Measurements from ENCODE around the gene SPI1.

The SPI1 gene

GRCh38 chr11:47409440-47410369 lies 31.4 kb upstream of the SPI1 start:
- no peaks in the 10 kb centered on the region for H3K9me3 Mint-ChIP-seq
- ATAC-seq (no peak), DNase-seq (ENCODE audit: low spot score in 2 of 2) (peak in 1 of 2 donors; percentile 51)
- peaks cover 34% of the 10 kb centered on the region for H3K4me1 Mint-ChIP-seq
- peak overlapping the region; percentile 97 for H3K4me3 Mint-ChIP-seq
- H3K36me3 Mint-ChIP-seq, result peaks cover 26% of the 10 kb centered on the region
- peak overlapping the region; percentile 97 for H3K27ac Mint-ChIP-seq

- Mint-ChIP-seq H3K36me3 (peaks cover 19% of the 10 kb centered on the region), H3K27ac (peak overlapping the region; percentile 97), H3K4me1 (peaks cover 29% of the 10 kb centered on the region), H3K4me3 (peak overlapping the region; percentile 97), H3K9me3 (no peaks in the 10 kb centered on the region)
- DNase-seq (ENCODE audit: low spot score in 2 of 2), result peak in 1 of 2 donors; percentile 73
- ATAC-seq, result no peak
Observed at GRCh38 chr11:47408598-47409439, 30.5 kb upstream of the SPI1 start.

DNA sequence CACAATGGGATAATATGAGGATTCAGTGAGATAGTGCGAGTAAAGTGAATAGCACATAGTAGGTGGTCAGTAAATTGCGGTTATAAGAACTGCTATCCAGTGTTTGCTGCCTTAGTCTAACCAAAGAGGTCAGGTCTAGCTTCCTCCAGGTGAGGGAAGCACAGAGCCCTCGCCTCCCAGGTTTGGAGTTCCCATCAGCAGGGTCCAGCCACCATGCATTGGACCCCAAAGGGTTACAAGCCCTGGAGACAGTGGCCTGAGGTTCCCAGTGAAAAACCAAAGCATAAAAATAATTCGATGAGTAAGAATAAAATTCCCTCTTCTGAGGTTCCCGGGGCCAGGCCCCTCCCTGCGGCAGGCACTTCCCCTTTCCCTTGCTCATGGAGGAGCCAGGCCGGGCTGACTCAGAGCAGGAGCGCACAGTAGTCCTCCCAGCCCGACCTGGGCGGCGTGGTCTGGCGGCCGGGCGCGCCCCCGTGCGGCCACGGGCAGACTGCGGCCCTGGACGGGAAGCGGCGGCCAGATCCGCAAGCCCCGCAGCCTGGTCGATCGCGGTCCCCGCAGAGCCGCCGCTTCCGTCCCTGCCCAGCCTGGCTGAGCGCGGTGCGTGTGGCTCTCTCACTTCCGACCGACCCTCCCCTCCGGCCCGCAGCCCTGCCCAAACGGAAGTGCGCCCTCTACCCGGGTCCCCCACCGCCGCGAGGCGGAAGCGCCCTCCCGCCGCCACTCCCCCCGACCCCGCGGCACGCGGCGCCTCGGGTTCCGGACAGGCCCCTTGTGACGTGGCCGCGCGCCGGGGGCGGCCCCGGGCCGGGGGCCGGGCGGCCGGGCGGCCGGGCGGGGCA lies 29.6 kb upstream of the SPI1 start, which contains the start of gene SLC39A13:
TSS of gene SLC39A13 (plus strand) at position 845 of the 845 bp plus-strand sequence. CDS start 1,505 bp downstream, outside the sequence.
- H3K27ac Mint-ChIP-seq, result peak within 1 kb of the TSS; percentile 97
- DNase-seq (ENCODE audit: low spot score in 2 of 2) (peak; percentile 98 to 99), ATAC-seq (peak; percentile 90)
- H3K9me3 Mint-ChIP-seq, result no peaks in the 10 kb centered on the region
- peak within 1 kb of the TSS; percentile 97 for H3K4me3 Mint-ChIP-seq
- H3K36me3 Mint-ChIP-seq, result peaks cover 11% of the 10 kb centered on the region
- H3K4me1 Mint-ChIP-seq, result peaks cover 24% of the 10 kb centered on the region

- H3K36me3 Mint-ChIP-seq, result peaks cover 10% of the 10 kb centered on the region
- no peak for ATAC-seq
- H3K9me3 Mint-ChIP-seq, result no peaks in the 10 kb centered on the region
- H3K27ac Mint-ChIP-seq, result peak overlapping the region; percentile 97
- peak overlapping the region; percentile 97 for H3K4me3 Mint-ChIP-seq
- peaks cover 24% of the 10 kb centered on the region for H3K4me1 Mint-ChIP-seq
- DNase-seq (ENCODE audit: low spot score in 2 of 2), result peak in 1 of 2 donors; percentile 54
Observed at GRCh38 chr11:47406896-47407745, 28.8 kb upstream of the SPI1 start.

DNA sequence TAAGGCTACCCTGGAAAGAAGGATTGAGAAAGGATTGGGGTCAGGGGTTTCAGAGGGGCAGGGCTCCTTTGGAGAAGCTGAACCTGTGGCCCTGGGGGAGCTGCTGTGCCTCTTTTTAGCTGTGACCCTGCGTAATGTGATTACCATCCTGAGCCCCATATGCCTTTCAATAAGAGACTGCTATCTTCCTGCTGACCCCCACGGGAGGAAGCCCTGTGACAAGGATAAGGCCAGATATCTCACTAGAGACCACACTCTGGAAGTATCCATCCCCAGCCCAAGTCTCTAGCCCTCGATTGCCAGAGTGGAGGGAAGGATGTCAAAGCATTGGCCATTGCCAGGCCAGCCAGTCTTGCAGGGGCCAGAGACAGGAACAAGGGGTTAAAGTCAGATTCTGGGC lies 25.2 kb upstream of the SPI1 start:
- no peak overlapping the region for H3K4me3 Mint-ChIP-seq
- ATAC-seq (no peak), DNase-seq (ENCODE audit: low spot score in 2 of 2) (no peak)
- peak overlapping the region; percentile 21 for H3K27ac Mint-ChIP-seq
- no peaks in the 10 kb centered on the region for H3K9me3 Mint-ChIP-seq
- peaks cover under 1% of the 10 kb centered on the region for H3K36me3 Mint-ChIP-seq
- peaks cover 26% of the 10 kb centered on the region for H3K4me1 Mint-ChIP-seq

- Mint-ChIP-seq H3K9me3 (no peaks in the 10 kb centered on the region), H3K27ac (peak overlapping the region; percentile 21), H3K4me3 (no peak overlapping the region), H3K4me1 (peaks cover 26% of the 10 kb centered on the region), H3K36me3 (no peaks in the 10 kb centered on the region)
- no peak for ATAC-seq
- no peak for DNase-seq (ENCODE audit: low spot score in 2 of 2)
Observed at GRCh38 chr11:47403135-47403534, 24.8 kb upstream of the SPI1 start.

DNA sequence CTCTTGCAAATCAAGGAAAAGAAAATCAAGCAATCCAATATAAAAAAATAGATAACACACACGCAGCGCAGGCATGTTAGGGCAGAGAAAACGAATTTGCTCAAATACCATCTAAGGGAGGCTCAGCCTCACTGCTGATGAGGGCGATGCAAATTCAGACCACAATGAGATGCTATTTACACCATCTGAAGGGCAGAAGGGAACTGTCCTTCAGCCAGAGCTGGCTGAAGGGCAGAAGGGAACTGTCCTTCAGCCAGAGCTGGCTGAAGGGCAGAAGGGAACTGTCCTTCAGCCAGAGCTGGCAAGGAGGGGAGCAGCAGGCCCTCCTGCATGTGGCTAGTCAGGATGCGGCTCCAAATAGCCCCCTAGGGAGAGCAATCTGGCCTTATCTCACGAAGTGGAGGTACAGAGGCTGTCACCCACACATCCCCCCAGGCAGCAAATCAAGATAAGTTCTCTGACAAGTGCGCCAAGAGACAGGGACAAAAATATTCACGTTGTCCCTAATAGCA lies 22.5 kb upstream of the SPI1 start:
- Mint-ChIP-seq H3K4me1 (peaks cover 16% of the 10 kb centered on the region), H3K27ac (peak overlapping the region; percentile 94), H3K36me3 (no peaks in the 10 kb centered on the region), H3K4me3 (peak overlapping the region; percentile 68), H3K9me3 (no peaks in the 10 kb centered on the region)
- ATAC-seq (no peak), DNase-seq (ENCODE audit: low spot score in 2 of 2) (no peak)

DNA sequence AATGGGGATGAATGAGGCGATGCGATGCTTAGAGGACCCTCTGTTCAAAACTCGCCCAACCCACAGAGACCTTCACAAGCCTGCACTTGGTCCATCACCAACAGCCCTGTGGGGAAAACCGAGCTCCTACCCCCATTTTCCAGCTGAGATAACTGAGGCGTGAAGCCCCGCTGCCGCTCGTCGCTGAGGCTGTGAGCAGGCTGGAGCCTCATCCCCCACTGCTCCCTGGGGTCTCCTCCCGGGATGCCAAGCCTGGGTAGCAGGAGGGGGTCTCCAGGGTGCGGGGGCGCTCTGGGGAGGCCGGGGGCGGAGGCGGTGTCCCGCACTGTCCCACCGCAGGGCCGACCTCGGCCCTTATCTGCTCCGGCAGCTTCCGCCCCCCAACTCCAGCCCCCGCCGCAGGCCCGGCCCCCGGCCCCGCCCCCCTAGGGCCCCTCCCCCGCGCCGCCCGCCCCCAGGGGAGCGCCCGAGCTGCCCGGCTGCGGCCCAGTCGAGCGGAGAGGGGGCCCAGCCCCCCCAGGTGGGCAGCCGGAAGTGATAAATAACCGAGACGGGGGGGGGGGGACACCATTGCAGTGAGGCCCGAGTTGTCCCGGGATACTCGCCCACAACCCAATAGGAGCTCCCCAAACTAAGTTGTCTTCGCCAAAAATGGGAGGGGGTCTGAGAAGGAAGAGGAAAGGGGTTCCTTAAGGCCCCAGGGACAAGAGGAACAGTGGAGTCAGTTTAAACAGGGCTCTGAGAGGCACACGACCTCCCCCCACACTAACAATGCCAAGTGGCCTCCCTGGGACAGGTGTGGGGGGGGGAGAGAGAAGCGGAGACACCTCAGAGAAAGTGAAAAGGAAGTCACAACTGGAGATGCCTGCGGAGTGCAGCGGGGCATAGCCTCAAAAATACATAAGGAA lies 21.8 kb upstream of the SPI1 start:
- peak; percentile 71 for ATAC-seq
- peak in 1 of 2 donors; percentile 31 for DNase-seq (ENCODE audit: low spot score in 2 of 2)
- Mint-ChIP-seq H3K4me3 (peak overlapping the region; percentile 68), H3K36me3 (no peaks in the 10 kb centered on the region), H3K4me1 (peaks cover 23% of the 10 kb centered on the region), H3K27ac (peak overlapping the region; percentile 94), H3K9me3 (no peaks in the 10 kb centered on the region)

- H3K27ac Mint-ChIP-seq, result no peak overlapping the region
- H3K36me3 Mint-ChIP-seq, result no peaks in the 10 kb centered on the region
- DNase-seq (ENCODE audit: low spot score in 2 of 2), result no peak
- H3K9me3 Mint-ChIP-seq, result no peaks in the 10 kb centered on the region
- peaks cover 33% of the 10 kb centered on the region for H3K4me1 Mint-ChIP-seq
- ATAC-seq, result no peak
- H3K4me3 Mint-ChIP-seq, result peak overlapping the region; percentile 68
Observed at GRCh38 chr11:47398551-47398950, 20.2 kb upstream of the SPI1 start.

- H3K27ac Mint-ChIP-seq, result no peak overlapping the region
- H3K36me3 Mint-ChIP-seq, result no peaks in the 10 kb centered on the region
- H3K4me3 Mint-ChIP-seq, result no peak overlapping the region
- DNase-seq (ENCODE audit: low spot score in 2 of 2), result no peak
- H3K9me3 Mint-ChIP-seq, result no peaks in the 10 kb centered on the region
- H3K4me1 Mint-ChIP-seq, result peaks cover 36% of the 10 kb centered on the region
- ATAC-seq, result no peak
Observed at GRCh38 chr11:47398011-47398410, 19.7 kb upstream of the SPI1 start.

DNA sequence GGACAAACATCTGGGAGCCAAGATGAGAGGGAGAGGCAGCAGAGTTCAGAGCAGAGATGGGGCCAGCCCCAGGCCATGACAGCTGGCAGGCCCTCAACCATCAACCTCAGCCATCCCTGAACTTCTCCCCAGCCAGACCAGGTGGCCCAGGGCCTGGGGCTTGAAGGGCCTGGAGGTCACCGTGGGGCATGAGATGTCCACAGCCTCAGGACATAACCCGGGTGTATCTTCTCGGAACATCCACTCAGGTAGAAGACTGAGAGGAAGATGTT lies 17.6 kb upstream of the SPI1 start:
- peaks cover 52% of the 10 kb centered on the region for H3K4me1 Mint-ChIP-seq
- no peaks in the 10 kb centered on the region for H3K9me3 Mint-ChIP-seq
- H3K36me3 Mint-ChIP-seq, result no peaks in the 10 kb centered on the region
- ATAC-seq, result no peak
- no peak for DNase-seq (ENCODE audit: low spot score in 2 of 2)
- peak overlapping the region; percentile 51 for H3K4me3 Mint-ChIP-seq
- peak overlapping the region; percentile 95 for H3K27ac Mint-ChIP-seq

GRCh38 chr11:47395223-47396048 lies 17.1 kb upstream of the SPI1 start:
- peak overlapping the region; percentile 51 for H3K4me3 Mint-ChIP-seq
- no peaks in the 10 kb centered on the region for H3K9me3 Mint-ChIP-seq
- no peaks in the 10 kb centered on the region for H3K36me3 Mint-ChIP-seq
- H3K27ac Mint-ChIP-seq, result peak overlapping the region; percentile 95
- no peak for ATAC-seq
- H3K4me1 Mint-ChIP-seq, result peaks cover 53% of the 10 kb centered on the region
- DNase-seq (ENCODE audit: low spot score in 2 of 2), result no peak

Measured in stimulated activated effector memory CD8-positive, alpha-beta T cell treated with anti-CD3 and anti-CD28 coated beads, Interleukin-12 subunit alpha, Interleukin-12 subunit beta, amount 100 ng/mL, for 72 hours (primary cell).